Loucy (cell line): ENCODE results near the gene PPARA.

ENCODE experiments used
- H2AFZ ChIP-seq: fragments of 200-600 bp; sonication (generic); 2 replicates; pipeline ENCODE4 v1.6.0; 2016; ENCODE audit warnings: antibody characterized with exemption, mild to moderate bottlenecking, low read length, moderate library complexity
- H3F3A ChIP-seq: fragments of 200-600 bp; 2 replicates; pipeline ENCODE4 v1.6.0; 2016; ENCODE audit warnings: antibody characterized with exemption, low read depth, mild to moderate bottlenecking
- H3K27me3 ChIP-seq: fragments of 200-600 bp; sonication (generic); 2 replicates; pipeline ENCODE4 v1.6.1; 2014; ENCODE audit warnings: low read length, mild to moderate bottlenecking; ENCODE audit not compliant: insufficient read depth, poor library complexity, severe bottlenecking
- H3K36me3 ChIP-seq: fragments of 200-600 bp; sonication (generic); 2 replicates; pipeline ENCODE4 v1.6.1; 2016; ENCODE audit warnings: low read length; ENCODE audit not compliant: insufficient read depth
- H3K4me1 ChIP-seq: fragments of 200-600 bp; sonication (generic); 2 replicates; pipeline ENCODE4 v1.5.1; 2014; ENCODE audit warnings: low read length, mild to moderate bottlenecking; ENCODE audit not compliant: insufficient read depth, poor library complexity, severe bottlenecking
- H3K4me2 ChIP-seq: fragments of 200-600 bp; sonication (generic); 2 replicates; pipeline ENCODE4 v1.6.0; 2014; ENCODE audit warnings: antibody characterized with exemption, low read length, low read depth, mild to moderate bottlenecking; ENCODE audit not compliant: poor library complexity, severe bottlenecking
- H3K4me3 ChIP-seq: fragments of 200-600 bp; sonication (generic); 2 replicates; pipeline ENCODE4 v1.5.1; 2014; ENCODE audit warnings: low read length, mild to moderate bottlenecking, mixed read lengths; ENCODE audit not compliant: poor library complexity, severe bottlenecking
- H3K79me2 ChIP-seq: fragments of 200-600 bp; sonication (generic); 2 replicates; pipeline ENCODE4 v1.6.1; 2014; ENCODE audit warnings: low read length; ENCODE audit not compliant: insufficient read depth
- H3K9ac ChIP-seq: fragments of 200-600 bp; sonication (generic); 2 replicates; pipeline ENCODE4 v1.6.0; 2014; ENCODE audit warnings: mild to moderate bottlenecking, low read depth, low read length, moderate library complexity; ENCODE audit not compliant: poor library complexity, severe bottlenecking
- H3K9me2 ChIP-seq: fragments of 200-600 bp; sonication (generic); replicated peaks from 2 replicates; pipeline ENCODE4 v1.6.1; 2016; ENCODE audit warnings: low read depth, low read length, mixed read lengths
- H3K9me3 ChIP-seq: fragments of 200-600 bp; sonication (generic); 2 replicates; pipeline ENCODE4 v1.6.1; 2014; ENCODE audit warnings: mild to moderate bottlenecking, antibody characterized with exemption, low read length, low read depth; ENCODE audit not compliant: insufficient read depth
- H4K20me1 ChIP-seq: fragments of 200-600 bp; sonication (generic); 2 replicates; pipeline ENCODE4 v1.6.0; 2014; ENCODE audit warnings: antibody characterized with exemption, low read length, mild to moderate bottlenecking; ENCODE audit not compliant: insufficient read depth, poor library complexity, severe bottlenecking
- EZH2phosphoT487 ChIP-seq: fragments of 200-600 bp; IDR thresholded peaks from 2 replicates; pipeline ENCODE4 v1.6.1; 2018; ENCODE audit warnings: antibody characterized with exemption, mild to moderate bottlenecking, moderate library complexity, borderline replicate concordance
- TF ChIP-seq, protein P1 (sequence below): fragments of 200-600 bp; sonication (generic); conservative IDR thresholded peaks from 2 replicates; pipeline ENCODE4 v1.5.1; 2014; ENCODE audit warnings: mild to moderate bottlenecking, antibody characterized with exemption, low read length

The PPARA gene

DNA sequence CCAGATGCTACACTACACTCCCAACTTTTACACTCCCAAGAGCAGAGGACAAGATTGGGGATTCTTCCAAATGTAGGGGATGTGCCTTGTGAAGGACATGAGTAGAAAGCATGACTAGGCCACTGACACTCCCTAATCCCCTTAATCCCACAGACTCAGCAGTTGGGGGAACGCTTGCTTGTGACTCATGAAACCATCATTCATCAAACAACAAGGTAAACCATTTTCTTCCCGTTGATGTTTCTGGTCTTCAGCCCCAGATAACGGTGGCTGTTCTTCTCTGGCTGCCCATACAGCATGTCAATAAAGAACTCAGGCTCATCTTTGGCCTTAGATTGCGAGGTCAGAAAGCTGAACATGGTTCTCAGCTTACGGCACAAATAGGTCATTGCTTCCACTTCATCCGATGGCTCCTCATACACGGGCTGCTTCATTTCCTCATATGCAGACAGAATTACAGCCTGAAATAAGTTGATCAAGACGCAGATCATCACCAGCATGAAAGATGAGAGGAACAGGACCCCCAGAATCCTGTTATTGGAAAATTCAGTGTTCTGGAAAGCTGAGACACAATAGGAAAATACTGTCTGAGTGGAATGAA lies 106.1 kb downstream of the PPARA start:
- no peak overlapping the region for H3K4me3 ChIP-seq
- H3K9me3 ChIP-seq: no peaks in the 10 kb centered on the region
- TF ChIP-seq, protein P1, sequence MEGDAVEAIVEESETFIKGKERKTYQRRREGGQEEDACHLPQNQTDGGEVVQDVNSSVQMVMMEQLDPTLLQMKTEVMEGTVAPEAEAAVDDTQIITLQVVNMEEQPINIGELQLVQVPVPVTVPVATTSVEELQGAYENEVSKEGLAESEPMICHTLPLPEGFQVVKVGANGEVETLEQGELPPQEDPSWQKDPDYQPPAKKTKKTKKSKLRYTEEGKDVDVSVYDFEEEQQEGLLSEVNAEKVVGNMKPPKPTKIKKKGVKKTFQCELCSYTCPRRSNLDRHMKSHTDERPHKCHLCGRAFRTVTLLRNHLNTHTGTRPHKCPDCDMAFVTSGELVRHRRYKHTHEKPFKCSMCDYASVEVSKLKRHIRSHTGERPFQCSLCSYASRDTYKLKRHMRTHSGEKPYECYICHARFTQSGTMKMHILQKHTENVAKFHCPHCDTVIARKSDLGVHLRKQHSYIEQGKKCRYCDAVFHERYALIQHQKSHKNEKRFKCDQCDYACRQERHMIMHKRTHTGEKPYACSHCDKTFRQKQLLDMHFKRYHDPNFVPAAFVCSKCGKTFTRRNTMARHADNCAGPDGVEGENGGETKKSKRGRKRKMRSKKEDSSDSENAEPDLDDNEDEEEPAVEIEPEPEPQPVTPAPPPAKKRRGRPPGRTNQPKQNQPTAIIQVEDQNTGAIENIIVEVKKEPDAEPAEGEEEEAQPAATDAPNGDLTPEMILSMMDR: no peak
- no peak for TF ChIP-seq EZH2phosphoT487
- H3K9ac ChIP-seq: no peak overlapping the region
- H3K27me3 ChIP-seq: no peaks in the 10 kb centered on the region
- no peaks in the 10 kb centered on the region for H3K9me2 ChIP-seq
- no peaks in the 10 kb centered on the region for H4K20me1 ChIP-seq
- no peaks in the 10 kb centered on the region for H3F3A ChIP-seq
- peaks cover 23% of the 10 kb centered on the region for H3K79me2 ChIP-seq
- peaks cover 34% of the 10 kb centered on the region for H3K4me1 ChIP-seq
- no peaks in the 10 kb centered on the region for H3K36me3 ChIP-seq
- H2AFZ ChIP-seq: no peak overlapping the region
- H3K4me2 ChIP-seq: no peak overlapping the region

DNA sequence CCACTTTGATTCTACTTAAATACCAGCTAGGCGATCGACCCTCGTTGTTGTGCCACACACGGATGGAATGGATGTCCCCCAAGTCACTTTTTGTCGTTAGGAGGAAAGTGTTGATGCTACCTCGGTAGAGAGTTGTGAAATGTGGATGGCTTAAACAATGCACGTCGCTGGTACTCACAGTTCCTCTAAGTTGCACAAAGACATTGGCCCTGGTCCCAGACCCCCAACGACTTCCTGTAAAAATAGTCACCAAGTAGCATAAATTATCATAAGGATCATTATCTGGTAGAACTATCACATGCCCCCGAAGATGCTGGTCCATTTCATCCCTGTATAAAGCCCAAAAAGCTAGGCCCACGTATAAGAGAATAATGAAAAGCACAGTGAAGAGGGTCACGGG lies 109.0 kb downstream of the PPARA start:
- no peaks in the 10 kb centered on the region for H3K27me3 ChIP-seq

DNA sequence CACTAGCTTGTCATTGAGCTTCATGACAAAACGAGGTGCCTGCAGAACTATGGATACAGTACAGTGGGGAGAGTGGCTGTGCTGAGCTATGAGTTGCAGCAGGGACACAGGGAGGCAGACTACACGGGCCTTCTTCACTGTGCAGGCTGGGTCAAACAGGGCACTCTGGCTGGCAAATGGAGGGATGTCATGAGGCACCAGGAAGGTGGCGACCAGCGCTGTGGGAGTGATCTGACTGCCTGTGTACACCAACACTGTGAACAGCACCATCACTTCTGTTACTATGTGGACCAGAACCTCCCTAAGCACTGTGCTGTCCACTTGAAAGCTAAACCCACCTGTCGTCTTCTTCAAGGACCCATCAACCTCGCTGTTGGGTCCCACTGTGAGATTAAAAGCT lies 109.7 kb downstream of the PPARA start:
- Histone ChIP-seq H3K9me3 (no peaks in the 10 kb centered on the region; the same call in 1 of the 2 replicates), H3K36me3 (no peaks in the 10 kb centered on the region), H3F3A (no peaks in the 10 kb centered on the region), H3K79me2 (no peaks in the 10 kb centered on the region), H3K4me2 (no peak overlapping the region), H3K4me3 (no peak overlapping the region), H4K20me1 (no peaks in the 10 kb centered on the region), H3K9me2 (no peaks in the 10 kb centered on the region), H3K4me1 (no peaks in the 10 kb centered on the region), H3K9ac (no peak overlapping the region), H3K27me3 (no peaks in the 10 kb centered on the region), H2AFZ (no peak overlapping the region)
- no peak for TF ChIP-seq EZH2phosphoT487
- TF ChIP-seq, protein P1: no peak

More for the DNA sequence above, 109.0 kb downstream of the PPARA start:
- H3K79me2 ChIP-seq: no peaks in the 10 kb centered on the region
- H3K9ac ChIP-seq: no peak overlapping the region
- H3K4me2 ChIP-seq: no peak overlapping the region
- H3F3A ChIP-seq: no peaks in the 10 kb centered on the region
- H2AFZ ChIP-seq: no peak overlapping the region
- peaks cover 6% of the 10 kb centered on the region for H3K4me1 ChIP-seq
- H3K36me3 ChIP-seq: no peaks in the 10 kb centered on the region
- no peak for TF ChIP-seq EZH2phosphoT487
- TF ChIP-seq, protein P1: no peak
- no peaks in the 10 kb centered on the region for H4K20me1 ChIP-seq
- H3K9me3 ChIP-seq: no peaks in the 10 kb centered on the region
- H3K9me2 ChIP-seq: no peaks in the 10 kb centered on the region
- H3K4me3 ChIP-seq: no peak overlapping the region
